NCI-H2107 treated with DMSO at 0.1 percent for 48 hours (cell line): ENCODE measurements around the gene UACA.

Experiments
- DNase-seq: peaks from one replicate; lab custom pipeline; 2025; ENCODE audit not compliant: unreplicated experiment; lab: John Stamatoyannopoulos, UW

Gene UACA

DNA sequence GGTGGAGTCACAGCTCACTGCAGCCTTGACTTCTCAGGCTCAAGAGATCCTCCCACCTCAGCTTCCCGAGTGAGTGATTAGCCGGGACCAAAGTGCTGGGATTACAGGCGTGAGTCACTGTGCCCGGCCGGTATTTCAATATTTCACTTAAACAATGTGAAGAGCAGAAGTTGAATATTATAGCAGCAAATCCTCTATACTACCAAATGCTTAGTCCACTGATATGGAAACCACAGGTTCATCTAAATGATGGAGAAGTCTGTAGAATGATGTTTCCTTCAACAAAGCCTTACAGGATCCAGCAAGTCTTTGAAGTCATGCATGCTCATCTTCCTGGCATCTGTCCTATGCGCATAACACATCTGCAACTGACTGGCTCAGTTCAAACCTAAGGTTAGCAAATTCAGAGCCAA is 20.3 kb upstream of the UACA start:
- DNase-seq, result no peak

DNA sequence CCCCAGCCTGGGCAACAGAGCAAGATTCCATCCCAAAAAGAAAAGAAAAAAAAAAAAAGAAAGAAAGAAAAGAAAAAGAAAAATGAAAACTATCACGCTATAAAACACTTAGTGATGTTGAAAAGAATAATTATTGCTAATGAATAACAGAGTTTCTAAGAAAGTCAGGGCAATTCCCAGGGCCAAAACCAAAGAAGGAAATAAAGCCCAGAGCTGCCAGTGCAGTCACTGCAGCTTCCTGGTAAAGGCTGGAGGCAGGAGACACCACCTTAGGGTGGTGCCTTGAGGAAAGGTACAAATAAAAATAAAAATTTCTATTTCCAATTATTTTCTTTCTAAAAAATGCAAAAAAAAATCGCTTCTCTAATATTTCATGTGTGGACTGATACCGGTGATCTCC is 19.7 kb upstream of the UACA start:
- no peak for DNase-seq

DNA sequence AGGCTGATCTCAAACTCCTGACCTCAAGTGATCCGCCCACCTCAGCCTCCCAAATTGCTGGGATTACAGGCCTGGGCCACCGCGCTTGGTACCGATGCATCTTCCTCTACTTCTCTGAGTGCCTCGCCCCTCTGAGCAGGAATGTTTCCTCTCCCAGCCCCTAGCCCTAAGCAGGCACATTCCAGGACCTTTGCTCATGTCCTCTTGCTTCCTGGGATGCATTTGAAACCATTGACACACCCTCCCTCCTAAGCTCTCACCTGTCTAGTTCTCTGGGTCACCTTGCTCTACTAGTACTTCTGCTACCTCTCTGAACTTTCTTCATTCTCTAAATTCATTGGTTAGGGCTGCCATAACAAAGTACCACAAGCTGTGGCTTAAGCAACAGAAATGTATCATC is 17.9 kb upstream of the UACA start:
- no peak for DNase-seq

DNA sequence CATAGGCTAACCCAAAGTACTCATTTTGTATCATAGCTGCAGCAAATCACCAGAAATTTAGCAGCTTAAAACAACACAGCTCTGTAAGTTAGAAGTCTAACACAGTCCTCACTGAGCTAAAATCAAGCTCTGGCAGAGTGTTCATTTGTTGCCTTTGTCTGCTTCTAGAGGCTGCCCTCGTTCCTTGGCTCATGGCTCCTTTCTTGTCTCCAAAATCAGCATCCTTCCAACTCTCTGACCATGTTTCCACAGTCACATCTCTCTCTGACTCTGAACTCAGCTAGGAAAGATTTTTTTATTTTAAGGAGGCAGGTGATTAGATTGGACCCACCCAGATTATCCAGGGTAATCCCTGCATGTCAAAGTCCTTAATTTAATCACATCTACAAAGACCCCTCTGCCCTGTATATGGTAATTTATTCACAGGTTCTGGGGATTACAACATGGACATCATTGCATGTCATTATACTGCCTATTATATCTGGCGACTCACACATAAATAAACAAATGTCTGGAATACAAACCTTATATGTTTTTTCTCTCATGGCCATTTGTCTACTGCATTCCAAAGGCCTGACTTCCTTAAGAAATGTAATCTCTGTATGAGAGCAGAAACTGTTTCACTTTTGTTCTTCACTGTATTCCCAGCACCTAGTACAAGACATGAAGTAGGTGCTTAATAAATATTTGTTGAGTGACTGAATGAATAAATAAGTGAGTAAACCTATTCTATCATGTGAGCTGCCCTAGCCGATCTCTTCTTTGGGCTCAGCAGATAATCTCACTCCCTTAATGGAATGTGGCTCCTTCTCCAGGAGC is 15.1 kb upstream of the UACA start:
- no peak for DNase-seq

DNA sequence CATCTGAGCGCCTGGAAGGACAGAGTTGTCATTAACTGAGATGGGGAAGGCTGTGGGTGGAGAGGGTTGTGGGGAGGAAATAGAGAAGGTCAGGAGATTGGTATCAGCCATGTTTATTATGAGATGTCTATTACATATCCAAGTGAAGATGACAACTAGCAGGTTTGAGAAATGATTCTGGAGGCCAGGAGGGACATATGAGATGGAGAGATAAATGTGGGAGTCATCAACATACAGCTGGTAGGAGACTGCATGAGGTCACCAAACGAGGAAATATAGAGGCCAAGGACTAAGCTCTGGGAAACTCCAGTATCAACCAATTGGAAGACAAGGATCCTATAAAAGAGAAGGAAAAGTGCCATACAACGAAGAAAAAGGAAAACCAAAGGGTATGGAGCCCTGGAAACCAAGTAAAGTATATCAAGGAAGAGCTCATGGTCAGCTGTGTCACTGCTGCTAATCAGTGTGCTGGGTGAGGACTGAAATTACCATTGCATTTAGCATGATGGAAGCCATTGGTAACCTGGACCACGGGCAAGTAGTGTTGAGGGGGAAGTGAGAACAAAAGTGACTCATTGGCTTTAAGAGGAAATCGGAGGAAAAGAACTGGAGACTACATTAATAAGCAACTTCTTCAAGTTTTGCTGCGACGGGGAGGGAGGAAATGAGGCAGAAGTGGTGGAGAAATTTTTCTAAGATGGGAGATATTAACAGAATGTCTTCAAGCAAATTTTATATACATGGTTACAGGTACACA is 14.0 kb upstream of the UACA start:
- DNase-seq, result no peak

DNA sequence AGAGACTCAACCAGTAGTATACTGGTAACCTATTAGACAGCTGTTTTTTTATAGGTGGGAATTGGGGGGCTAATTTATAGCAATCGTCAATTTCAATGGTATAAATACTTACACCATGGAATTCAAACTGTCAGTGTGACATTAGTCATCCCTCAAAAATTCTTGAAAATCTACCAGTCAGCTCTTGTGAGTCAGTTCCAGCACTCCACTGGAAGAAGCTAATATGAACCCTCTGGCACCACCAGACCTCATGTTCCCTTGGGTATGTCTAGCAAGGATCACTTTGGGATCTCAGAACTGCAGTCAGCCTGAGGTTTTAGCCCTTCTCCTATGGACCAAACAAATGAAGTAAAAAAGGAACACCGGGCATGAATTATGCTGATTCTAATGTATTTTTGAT is 11.8 kb upstream of the UACA start:
- DNase-seq, result no peak

DNA sequence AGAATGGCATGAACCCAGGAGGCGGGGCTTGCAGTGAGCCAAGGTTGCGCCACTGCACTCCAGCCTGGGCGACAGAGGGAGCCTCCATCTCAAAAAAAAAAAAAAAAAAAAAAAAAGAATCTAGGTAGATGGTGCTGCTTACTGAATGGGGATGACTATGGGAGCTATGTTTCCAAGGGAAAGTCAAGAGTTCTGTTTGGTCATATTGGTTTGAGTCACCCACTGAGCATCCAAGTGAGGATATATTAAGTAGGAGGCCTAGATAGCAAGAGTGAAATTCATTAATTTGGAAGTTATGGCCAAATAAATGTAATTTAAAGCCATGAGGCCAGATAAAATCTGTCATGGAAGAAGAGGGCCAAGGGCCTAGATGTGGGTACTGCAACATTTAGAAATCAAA is 9.0 kb upstream of the UACA start:
- no peak for DNase-seq

DNA sequence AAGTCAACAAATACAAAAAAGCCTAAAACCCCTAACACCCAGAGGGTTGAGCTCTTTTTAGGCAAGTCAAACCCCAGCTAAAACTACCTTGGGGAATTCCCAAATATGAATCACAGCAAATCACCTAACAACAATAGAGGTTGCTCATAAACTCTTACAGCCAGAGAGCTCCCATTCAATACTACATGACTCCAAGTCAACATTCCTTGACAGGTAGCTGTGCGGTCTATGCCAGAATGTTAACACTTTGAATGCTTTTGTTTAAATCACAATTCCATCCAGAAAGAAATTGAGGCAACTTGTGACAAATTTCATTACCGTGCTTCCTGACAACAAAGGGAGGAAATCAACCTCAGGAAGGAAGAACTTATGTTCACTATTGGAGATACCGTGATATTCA is 7.5 kb upstream of the UACA start:
- no peak for DNase-seq

DNA sequence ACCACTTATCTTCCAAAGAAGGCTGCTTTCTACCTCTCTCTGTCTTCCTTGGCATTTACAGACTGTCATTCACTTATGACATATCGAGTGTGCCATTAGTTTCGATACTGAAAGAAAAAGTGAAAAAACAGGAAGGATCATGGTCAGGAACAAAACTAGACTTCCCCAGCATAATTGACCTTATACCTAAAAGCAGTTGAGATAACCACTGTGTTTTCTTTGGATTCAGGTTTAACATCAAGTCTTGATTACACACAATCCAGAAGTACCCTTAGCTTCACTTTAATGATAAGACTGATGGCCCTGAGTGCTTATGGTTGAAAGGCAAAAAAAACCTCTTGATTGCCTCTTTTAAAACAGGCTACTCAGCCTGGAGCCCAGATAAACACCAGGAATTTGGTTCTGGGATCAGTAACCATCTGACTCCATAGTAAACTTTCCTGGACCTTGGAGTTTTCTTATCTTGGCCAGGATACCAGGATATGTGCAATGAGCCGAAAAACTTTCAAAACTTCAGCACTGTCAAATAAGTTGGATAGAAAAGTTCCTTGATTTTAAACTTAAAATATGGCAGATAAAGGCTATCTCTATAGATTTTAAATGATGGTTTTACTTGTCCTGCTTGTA is 5.0 kb upstream of the UACA start:
- no peak for DNase-seq

DNA sequence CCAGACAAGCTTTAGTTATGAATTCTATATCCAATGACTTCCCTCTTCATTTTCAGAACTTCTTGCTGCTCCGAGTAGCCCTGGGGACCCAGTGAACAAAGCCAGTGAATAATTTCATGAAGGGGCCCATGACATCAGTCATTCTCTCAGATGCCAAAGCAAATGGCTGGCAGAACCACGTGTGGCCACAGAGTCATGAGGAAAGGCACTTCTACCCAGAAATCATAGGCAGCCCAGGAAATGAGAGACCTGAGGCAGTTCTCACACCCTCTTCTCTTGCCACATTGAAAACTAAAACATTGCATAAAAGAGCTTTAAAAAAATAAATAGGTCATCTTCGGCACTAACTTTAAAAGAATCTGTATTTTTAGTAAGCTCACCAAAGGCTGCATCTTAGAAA is 4.3 kb upstream of the UACA start:
- no peak for DNase-seq

DNA sequence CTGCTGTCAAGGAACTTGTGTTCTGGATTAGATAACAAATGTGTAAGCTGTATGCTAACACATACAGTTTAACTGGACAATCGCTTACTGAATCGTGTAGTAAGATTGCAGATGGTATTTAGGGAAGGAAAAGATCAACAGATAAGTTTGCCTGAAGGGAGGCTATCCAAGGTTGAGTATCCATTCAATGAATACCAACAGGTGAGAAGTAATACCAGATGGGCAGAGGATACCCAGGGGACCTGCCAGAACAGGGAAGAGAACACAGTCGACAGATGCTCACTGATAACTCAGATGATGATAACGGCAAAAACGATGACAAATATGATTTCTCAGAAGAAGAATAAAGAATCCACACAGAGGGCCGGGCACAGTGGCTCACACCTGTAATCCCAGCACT is 3.2 kb upstream of the UACA start:
- no peak for DNase-seq

DNA sequence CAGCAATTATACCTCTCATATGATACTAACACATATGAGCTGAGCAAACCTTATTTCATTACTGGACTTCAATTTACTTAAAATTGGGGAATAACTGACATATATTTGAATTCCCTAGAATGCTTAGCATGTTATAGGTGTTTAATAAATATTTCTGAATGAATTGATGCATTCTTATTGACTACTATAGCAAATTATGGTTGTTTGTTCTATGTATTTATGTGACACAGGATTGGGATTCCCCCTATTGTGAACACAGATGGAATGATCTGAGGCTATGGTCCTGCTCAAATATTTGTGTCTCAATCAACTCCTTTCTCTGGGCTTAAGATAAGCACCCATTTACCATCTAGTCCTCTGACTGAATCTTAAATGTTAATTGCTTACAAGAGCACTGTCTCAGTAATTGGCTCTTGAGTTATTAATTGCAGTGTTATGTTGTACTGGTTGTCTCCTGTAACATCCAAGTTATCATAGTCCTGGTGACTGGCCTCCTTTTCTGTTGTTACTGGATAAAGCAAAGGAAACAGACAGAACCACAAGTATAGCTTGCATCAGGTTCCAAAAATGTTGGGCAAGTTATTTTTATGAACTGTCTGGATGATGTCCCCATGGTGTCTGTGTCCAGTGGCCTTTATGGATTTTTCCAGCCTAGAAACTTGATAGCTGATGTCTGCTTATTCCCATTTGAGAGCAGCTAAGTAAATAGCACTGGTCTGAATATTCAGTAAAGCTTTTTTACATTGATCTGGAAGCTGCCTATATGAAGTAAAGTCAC is 2.3 kb upstream of the UACA start:
- DNase-seq, result no peak

DNA sequence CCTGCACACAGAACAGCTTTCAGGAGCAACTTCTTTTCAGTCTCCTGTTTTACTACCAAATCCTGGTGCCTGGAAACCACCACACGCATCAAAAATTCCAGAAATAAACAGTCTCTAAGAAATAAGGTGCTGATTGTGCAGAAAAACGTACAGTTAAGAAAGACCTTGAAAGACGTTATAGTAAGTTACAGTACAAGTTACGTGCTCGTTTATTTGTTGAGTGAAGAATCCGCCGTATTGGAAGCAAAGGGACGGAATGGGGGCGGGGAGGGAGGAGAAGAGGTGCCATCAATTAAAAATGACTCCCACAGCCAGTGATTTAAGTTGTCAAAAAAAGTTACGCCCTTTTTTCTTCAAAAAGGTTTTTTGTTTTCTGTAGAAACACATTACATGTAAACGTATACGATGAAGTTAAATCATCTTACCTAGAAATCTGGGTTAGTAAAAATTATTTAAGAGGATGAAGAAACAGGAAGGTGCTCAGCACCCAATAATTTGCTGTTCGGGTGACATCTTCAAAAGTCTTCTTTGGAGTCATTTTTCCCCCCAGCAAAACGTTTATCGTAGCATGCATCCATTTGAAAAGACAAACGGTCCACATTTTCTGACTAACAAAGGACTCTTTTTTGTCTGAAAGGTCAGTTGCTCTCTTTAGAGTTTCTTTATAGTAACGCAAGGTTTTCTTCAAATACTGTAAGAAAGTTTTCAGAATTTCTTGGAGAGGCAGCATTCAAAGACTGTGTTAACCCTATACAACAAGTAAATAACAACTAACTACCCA is 782 bp upstream of the UACA start:
- DNase-seq, result no peak

DNA sequence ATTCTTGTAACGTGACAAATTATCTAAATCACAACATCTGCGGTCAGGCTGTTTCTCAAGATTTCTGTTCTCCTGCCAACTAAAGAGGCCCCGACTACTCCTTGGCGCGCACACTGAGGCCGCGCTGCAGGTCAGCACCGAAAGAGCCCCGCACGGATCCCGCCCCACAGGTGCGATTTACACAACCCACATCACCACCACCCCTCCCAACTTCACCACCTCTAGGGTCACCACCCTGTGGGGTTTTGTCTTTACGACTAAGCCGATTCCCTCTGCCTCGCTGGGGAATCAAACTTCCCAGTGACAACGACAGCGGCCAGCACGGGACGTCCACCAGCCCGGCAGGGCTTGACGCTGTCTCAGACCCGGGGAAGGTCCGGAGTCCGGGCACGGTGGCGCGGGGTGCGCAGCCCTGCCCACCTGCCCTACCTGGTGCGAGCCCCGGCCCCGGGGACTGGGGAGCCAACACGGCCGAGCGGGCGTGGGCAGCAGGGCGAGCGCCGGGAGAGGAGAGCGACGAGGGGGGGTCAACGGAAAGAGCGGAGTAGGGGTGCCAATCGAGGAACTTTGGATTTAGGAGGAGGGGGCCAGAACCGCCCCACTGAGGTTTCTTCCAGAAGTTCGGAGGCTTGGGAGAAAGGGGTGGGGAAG is 764 bp downstream of the UACA start:
- no peak for DNase-seq

DNA sequence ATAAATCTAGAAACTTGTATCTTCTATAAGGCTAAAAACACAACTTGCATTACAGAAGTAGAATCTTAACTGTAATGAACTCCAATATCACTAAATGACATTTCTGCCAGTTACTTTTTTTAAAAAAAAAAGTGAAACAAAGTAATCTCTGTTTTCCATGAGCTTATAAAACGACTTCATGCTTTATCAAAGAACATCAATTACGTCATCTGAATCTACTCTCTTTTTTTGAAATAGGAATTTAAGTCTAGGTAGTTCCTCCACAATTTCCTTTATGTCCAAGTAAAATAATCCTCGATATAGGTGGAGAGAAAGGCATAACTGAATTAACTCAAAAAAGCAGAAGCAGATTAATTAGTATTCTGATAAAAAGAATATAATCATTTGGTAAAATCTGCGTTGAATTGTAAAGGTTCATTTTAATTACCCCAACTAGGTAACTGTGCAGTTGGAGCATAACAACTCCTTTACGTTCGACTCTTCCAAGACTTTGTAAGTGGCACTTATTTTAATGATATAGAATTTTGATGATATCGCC is 1.4 kb downstream of the UACA start:
- DNase-seq, result no peak

DNA sequence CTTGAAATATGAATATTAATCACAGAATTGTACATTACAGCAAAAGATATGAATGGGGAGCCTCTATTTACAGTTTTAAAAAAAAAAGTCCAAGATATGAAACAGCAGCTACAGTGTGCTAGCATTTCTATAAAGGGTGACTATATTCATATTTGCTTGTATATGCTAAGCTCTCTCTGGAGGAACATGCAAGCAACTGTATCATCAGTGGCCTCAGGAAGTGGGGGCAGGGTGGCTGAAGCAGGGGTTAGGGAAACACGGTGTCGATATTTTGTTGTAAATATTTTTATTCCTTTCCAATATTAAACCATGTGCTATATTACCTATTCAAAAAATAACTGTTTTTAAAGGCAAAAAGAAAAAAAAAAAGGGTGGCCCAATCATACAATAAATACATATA is 2.3 kb downstream of the UACA start:
- DNase-seq, result no peak

DNA sequence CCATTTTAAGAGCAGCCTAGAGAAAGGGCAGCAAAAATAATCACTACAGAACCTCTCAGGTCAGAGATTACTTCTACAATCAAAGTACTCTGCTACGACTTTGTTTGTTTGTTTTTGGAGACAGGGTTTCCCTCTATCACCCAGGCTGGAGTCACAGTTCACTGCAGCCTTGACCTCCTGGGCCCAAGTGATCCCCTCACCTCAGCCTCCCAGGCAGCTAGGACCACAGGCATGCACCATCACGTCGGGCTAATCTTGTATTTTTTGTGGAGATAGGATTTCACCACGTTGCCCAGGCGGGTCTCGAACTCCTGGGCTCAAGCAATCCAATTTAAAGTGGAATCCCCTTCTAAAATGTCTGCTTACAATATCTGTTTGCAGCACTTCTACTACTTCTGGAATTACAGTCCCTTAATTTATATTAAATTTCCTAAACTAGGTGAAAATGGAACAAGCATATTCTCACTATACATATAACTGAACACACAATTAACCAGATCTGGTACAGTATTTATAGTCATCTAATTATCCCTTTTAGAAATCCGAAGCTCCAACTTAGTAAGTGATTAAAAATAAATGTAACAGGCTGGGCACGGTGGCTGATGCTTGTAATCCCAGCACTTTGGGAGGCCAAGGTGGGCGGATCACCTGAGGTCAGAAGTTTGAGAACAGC is 4.4 kb downstream of the UACA start:
- no peak for DNase-seq

DNA sequence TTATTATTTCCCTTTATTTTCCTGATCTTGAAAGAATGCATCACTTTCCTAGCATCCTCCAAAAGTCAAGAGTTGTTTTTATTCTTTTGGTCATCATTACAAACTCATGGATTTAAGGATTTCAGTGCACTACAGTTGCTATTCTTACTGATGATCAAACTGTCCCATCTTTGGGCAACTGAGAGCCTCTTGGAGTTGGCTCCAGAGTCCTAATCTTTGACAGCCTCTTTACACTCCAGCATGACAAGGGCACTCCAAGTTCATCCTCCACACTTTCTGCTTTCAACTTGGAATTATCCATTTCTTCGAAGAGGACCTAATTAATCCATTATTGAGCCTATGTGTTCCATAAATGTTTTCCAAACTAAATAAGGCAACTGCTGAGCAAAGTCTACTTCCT is 5.7 kb downstream of the UACA start:
- no peak for DNase-seq

DNA sequence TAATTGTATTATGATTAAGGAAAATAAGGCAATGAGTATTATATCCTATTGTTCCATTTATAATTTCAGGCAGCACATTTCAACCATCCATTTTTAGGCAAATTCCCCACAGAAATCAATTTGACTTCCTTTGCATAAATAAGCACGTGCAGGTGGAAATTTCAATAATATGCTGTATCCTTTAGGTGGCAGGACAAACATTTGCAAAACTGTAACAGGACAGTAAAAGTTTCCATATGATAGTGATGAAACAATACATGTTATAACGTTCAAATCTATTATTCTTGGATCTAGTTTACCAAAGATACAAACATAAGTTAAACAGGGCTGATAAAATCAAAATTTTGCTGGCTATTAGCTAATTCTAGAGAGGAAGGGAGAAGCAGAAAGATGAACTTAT is 8.5 kb downstream of the UACA start:
- DNase-seq, result no peak
